HG02610 (cell line): ENCODE measurements around the gene MEGF8.
A peak's percentile ranks its signal among the peaks of the same experiment; 100 is the strongest.

Experiments used
- ATAC-seq: cut with Tn5 transposase; IDR thresholded peaks from one replicate; pipeline ENCODE4 v1.9.1; 2021; ENCODE audit warnings: mild to moderate bottlenecking, moderate library complexity; ENCODE audit not compliant: unreplicated experiment

The MEGF8 gene, protein sequence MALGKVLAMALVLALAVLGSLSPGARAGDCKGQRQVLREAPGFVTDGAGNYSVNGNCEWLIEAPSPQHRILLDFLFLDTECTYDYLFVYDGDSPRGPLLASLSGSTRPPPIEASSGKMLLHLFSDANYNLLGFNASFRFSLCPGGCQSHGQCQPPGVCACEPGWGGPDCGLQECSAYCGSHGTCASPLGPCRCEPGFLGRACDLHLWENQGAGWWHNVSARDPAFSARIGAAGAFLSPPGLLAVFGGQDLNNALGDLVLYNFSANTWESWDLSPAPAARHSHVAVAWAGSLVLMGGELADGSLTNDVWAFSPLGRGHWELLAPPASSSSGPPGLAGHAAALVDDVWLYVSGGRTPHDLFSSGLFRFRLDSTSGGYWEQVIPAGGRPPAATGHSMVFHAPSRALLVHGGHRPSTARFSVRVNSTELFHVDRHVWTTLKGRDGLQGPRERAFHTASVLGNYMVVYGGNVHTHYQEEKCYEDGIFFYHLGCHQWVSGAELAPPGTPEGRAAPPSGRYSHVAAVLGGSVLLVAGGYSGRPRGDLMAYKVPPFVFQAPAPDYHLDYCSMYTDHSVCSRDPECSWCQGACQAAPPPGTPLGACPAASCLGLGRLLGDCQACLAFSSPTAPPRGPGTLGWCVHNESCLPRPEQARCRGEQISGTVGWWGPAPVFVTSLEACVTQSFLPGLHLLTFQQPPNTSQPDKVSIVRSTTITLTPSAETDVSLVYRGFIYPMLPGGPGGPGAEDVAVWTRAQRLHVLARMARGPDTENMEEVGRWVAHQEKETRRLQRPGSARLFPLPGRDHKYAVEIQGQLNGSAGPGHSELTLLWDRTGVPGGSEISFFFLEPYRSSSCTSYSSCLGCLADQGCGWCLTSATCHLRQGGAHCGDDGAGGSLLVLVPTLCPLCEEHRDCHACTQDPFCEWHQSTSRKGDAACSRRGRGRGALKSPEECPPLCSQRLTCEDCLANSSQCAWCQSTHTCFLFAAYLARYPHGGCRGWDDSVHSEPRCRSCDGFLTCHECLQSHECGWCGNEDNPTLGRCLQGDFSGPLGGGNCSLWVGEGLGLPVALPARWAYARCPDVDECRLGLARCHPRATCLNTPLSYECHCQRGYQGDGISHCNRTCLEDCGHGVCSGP (N-terminal part only)

DNA sequence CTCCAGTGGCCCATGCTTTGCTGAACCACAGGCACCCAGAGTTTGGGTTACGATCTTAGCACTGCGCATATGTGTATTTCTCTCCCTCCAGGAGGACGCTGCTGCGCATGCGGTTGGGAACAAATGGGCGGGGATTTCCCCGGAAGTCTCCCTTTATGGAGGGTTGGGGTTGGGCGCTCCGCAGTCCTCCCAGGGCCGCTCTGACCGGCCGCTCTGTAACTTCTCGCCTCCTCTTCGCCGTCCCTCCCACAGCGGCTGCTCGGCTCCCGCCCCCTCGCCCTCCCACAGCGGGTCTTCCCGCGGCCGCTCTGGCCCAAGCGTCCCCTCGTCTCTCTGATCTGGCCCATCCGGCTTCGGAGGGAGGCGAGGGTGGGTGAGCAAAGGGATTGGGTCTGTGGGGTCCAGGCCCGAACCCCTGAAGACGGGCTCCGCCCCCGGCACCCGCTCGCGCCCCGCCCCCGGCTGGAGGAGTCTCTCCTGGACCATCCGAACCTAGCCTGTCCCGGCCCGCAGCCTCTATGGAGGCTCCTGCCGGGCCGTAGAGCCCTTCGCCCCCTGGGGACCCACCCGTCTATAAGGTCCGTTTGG is at the start of gene MEGF8:
TSS of gene MEGF8 (plus strand) at position 328 of the 588 bp plus-strand sequence. CDS start 609 bp downstream, outside the sequence.
- peak; percentile 92 for ATAC-seq

- ATAC-seq: no peak
These were observed 49.2 kb upstream of the MEGF8 start for GRCh38 chr19:42276284-42276683.

GRCh38 chr19:42276821-42277220 is 48.6 kb upstream of the MEGF8 start:
- ATAC-seq: no peak

DNA sequence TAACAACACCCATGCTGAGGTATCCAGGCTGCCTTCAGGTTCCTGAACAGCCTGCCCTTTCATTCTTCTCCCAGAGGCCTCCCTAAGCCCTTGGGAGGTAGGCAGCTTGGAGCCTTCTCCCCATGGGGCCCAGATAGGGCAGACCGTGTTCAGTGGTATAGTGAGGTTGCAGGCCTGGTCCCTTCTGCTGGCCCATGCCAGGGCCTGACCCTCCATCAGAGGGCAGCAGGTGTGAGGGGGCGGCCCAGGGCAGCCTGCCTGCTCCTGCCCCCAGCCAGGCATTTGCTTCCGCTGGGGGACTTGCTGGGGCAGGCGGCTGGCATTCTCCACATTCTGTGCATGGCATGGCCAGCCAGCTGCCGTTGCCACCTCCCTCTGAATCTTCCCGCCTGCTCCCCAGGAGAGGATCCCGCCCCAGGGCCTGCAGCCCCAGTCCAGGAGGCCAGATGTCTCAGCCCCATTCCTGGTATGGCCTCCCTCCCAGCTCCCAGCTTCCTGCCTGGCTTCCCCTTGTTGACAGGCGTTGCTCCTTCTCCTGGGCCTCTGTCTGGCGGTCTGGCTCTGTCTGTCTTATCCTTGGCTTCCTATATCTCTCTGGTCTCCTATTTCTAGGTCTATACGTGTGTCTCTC is 47.5 kb upstream of the MEGF8 start:
- ATAC-seq: no peak

DNA sequence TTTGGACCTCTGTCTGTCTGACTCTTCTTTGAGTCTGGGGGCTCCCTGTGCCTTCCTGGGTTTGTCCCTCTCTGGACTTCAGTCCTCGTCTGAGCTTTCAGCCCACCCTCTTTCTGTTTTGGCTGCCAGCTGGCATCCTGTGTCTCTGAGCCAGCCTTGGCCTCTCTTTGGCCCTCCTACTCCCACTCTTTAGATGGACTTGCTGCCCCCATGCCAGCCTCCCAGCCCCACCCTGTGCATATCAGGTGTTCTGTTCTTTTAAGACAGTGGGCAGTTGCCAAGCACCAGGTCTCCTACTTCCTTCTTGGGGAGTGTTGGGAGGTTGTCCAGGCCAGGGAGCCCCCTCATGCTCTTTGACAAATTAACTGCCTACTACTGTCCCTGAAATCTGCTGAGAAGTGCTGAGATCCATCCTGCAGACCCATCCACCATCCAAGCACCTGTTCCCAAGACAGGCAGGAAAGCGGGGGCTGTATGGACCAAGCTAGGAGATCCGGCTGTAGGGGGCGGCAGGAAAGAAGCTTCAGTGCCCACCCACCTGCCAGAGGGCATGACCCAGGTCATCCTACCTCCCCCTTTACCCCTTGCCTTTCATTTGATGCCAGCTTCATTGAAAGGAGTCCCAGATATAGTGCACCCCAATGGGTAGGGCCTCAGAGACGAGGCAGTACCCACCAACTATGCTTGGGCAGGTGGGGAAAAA is 46.8 kb upstream of the MEGF8 start:
- ATAC-seq: no peak

DNA sequence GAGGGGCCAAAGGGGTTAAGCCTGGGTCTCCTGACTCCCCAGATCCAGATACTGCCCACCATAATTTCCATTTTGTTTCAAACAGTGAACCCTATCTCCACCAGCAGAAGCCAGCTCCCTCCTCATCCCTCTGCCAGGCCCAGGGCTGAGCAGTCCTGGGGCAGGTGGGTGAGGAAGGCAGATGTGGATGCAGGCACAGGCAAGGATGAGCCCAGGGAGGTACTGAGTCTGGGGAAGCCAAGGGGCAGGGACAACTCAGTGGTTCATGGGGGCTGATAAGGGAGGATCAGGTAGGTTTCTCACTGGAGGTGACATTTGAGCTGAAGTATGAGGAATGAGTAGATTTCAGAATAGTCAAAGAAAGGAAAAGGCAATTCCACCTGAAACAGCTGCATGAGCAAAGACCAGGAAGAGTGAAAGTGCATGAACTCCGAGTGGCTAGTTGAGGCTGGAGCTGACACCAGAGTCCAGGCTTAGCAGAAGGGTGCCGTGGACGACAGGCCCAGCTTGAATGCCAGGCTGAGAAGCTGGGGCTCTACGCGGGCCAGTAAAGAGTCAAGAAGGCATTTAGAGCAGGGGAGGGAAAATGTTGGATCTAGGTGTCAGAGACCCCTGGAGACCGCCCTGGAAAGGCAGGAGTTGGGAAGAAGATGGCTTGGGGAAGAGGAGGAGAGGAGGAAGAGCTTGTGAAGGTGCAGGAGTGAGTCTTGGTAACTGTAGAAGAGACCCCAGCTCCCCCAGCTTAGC is 46.1 kb upstream of the MEGF8 start:
- ATAC-seq: no peak

- ATAC-seq: peak; percentile 15
These were observed 45.3 kb upstream of the MEGF8 start for GRCh38 chr19:42279902-42280814.

- ATAC-seq: no peak
These were observed 44.7 kb upstream of the MEGF8 start for GRCh38 chr19:42280815-42281145.

DNA sequence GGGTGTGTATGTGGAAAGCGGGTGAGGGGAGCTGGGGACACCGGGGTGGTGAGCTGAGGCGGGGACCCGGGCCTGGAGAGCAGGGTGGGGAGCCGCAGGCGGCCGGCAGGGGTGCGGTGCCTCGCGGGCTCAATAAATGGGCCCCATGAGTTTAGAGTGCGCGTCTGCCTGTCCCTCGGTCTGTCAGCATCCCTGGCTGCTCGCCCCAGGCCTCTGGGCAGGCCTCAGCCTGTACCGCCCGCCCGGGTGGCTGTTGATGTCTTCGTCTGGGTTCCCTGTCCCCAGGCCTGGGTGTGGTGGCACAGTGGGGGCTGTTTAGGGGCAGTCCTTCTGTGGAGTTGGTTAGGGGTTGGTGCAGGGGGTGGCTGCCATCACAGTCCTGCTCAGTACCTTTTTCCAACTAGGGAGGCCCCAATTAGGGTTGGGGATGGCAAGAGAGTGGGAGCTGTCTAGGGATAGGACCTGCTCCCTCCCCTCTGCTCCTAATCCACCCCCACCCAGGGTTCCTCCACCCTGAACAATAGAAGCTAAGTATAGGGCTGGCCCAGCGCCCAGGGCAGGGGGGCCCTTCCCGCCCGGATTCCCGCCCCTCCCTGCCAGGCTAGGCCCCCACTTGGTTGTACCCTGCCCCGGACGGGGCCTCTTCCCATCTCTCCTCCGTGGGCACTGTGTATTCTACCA is 44.1 kb upstream of the MEGF8 start:
- no peak for ATAC-seq

GRCh38 chr19:42281827-42282762 is 43.3 kb upstream of the MEGF8 start:
- ATAC-seq: no peak

DNA sequence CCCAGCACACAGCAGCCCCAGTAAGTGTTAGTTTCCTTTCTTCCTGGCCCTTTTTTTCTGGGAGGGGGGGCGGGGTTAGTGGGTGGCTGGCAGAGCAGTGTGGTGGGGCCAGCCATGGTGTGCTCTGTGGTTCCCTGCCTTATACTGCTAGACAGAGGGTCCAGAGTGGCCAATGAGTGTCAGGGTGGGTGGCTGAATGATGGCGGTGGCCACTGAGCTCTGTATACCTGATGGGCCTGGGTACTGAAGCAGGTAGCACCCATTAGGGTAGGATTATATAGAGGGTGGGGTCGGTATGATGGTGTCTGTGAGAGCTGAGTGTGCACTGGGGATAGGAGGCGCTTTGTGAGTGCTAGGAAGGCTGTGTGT is 42.6 kb upstream of the MEGF8 start:
- ATAC-seq: no peak

- ATAC-seq: peak; percentile 41
These were observed 42.0 kb upstream of the MEGF8 start for GRCh38 chr19:42283188-42284065.

GRCh38 chr19:42284066-42284501 is 41.4 kb upstream of the MEGF8 start:
- ATAC-seq: peak; percentile 25

DNA sequence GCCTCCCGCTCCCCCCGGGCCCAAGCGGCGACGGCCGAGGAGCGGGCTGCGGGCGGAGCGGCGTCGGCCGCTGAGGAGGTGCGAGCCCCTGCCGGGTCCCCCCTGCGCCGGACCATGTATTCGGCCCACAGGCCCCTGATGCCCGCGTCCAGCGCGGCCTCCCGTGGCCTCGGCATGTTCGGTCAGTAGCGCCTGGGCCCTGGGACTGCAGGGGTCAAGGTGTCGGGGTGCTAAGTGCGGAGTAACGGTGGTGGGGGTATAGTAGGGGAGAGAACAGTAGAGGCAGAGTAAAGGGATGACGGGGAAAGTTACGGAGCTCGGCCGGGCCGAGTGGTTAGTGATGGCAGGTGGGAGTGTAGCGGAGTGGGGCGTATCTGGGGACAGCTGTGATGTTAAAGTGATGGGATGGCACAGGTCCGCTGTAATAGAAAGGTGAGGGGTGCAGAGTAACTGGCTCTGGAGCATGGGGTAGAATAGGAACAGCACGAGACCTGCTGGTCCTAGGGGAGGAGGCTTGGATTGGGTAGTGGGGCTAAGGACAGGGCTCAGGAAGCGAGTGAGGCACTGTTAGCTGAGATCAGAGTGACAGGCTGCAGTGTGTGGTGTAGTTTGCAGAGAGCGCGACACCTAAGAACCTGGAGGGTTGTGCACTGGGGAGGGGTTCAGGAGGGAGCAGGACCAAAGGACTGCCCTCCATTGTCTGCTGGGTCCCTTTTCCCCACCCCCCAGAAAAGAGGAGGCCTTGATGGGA is 40.7 kb upstream of the MEGF8 start:
- ATAC-seq: no peak

DNA sequence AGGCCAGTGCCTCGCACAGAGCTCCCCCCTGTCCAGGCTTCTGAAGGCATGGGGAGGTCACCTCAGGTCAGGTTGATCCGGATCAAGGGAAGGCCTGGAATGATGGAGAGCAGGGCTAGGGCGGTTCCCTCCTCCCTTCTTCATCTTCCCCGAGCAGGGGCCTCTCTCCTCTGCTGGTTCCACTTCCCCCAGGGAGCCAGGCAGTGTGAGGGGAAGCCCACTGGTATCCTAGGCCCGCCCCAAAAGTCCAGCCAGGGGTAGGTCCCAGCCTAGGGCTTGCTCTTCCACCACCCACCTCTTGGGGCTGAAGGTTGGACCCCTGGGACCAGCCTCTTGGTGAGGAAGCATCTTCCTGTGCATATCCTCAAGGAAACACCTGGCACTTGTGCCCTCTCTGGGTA is 39.9 kb upstream of the MEGF8 start:
- ATAC-seq: no peak
